Measurements from ENCODE around the gene C10orf95. TPM values are rescaled to one million over a fixed set of nuclear protein-coding genes. Genes with fewer than 3 reads are reported as not detected.
A peak's percentile ranks its signal among the peaks of the same experiment; 100 is the strongest.
"Not testable (repeated sequence)": the region's sequence is repeated elsewhere in the genome, so short reads cannot be mapped to it uniquely, and the experiment has no call there.

C10orf95 gene
- total RNA-seq, 2 experiments from 2014 or later = 0.33 TPM; not detected in 1

- CTCF ChIA-PET = interaction anchor here (0.9 to 3.3 kb wide), 11 partner anchors 11 to 122 kb away, joined by 3 to 22 read pairs (median 4); partner anchors contain the start of genes ACTR1A, C10orf95, CUEDC2 and FBXL15
- DNase-seq = peak; percentile 93
- Mint-ChIP-seq H3K4me3 (peak overlapping the region; percentile 84), H3K4me1 (peaks cover 31% of the 10 kb centered on the region), H3K27ac (peak overlapping the region; percentile 60), H3K27me3 (no peaks in the 10 kb centered on the region), H3K9me3 (no peaks in the 10 kb centered on the region), H3K36me3 (ENCODE audit: low read depth) (no peaks in the 10 kb centered on the region)
- POLR2A ChIA-PET = interaction anchor here (0.8 to 4.2 kb wide), 17 partner anchors 8 to 220 kb away, joined by 3 to 73 read pairs (median 3); partner anchors contain the start of genes C10orf95, CUEDC2, FBXL15 and GBF1
Observed at GRCh38 chr10:102461187-102462054, 10.1 kb upstream of the C10orf95 start.

- H3K27ac Mint-ChIP-seq = peak overlapping the region; percentile 60
- no peaks in the 10 kb centered on the region for H3K36me3 Mint-ChIP-seq (ENCODE audit: low read depth)
- DNase-seq = no peak
- ChIA-PET CTCF (interaction anchor here (0.9 to 3.3 kb wide), 10 partner anchors 10 to 123 kb away, joined by 3 to 22 read pairs (median 4); partner anchors contain the start of genes ACTR1A, C10orf95, CUEDC2 and FBXL15), POLR2A (interaction anchor here (1.0 to 4.2 kb wide), 9 partner anchors 8 to 215 kb away, joined by 3 to 73 read pairs (median 4); partner anchors contain the start of genes C10orf95, CUEDC2, FBXL15 and GBF1)
- no peaks in the 10 kb centered on the region for H3K27me3 Mint-ChIP-seq
- peak overlapping the region; percentile 84 for H3K4me3 Mint-ChIP-seq
- no peaks in the 10 kb centered on the region for H3K9me3 Mint-ChIP-seq
- peaks cover 31% of the 10 kb centered on the region for H3K4me1 Mint-ChIP-seq
Observed at GRCh38 chr10:102460836-102461186, 9.5 kb upstream of the C10orf95 start.

- Mint-ChIP-seq H3K27me3 (no peaks in the 10 kb centered on the region), H3K27ac (no peak overlapping the region), H3K9me3 (no peaks in the 10 kb centered on the region), H3K36me3 (ENCODE audit: low read depth) (peaks cover 6% of the 10 kb centered on the region), H3K4me1 (peaks cover 32% of the 10 kb centered on the region), H3K4me3 (no peak overlapping the region)
- CTCF ChIA-PET = interaction anchor here (0.6 to 0.7 kb wide), 2 partner anchors 10 to 44 kb away, joined by 3 to 5 read pairs; partner anchors contain the start of gene ACTR1A
- DNase-seq = no peak
- POLR2A ChIA-PET = no interaction called here
Observed at GRCh38 chr10:102458656-102459055, 7.3 kb upstream of the C10orf95 start.

GRCh38 chr10:102457591-102458150 is 6.3 kb upstream of the C10orf95 start:
- Mint-ChIP-seq H3K27me3 (no peaks in the 10 kb centered on the region), H3K9me3 (no peaks in the 10 kb centered on the region), H3K4me3 (no peak overlapping the region), H3K36me3 (ENCODE audit: low read depth) (peaks cover 11% of the 10 kb centered on the region), H3K4me1 (peaks cover 37% of the 10 kb centered on the region), H3K27ac (no peak overlapping the region)
- ChIA-PET POLR2A (interaction anchor here (0.7 kb wide), 1 partner anchor 9 kb away, joined by 3 read pairs; no protein-coding TSS in a partner anchor), CTCF (interaction anchor here (1.0 kb wide), 1 partner anchor 226 kb away, joined by 3 read pairs; no protein-coding TSS in a partner anchor)
- no peak for DNase-seq

GRCh38 chr10:102455893-102456471 is 4.6 kb upstream of the C10orf95 start:
- no peak overlapping the region for H3K4me3 Mint-ChIP-seq
- H3K36me3 Mint-ChIP-seq (ENCODE audit: low read depth) = peaks cover 15% of the 10 kb centered on the region
- no peaks in the 10 kb centered on the region for H3K27me3 Mint-ChIP-seq
- H3K27ac Mint-ChIP-seq = no peak overlapping the region
- no peak for DNase-seq
- H3K9me3 Mint-ChIP-seq = no peaks in the 10 kb centered on the region
- POLR2A ChIA-PET = no interaction called here
- CTCF ChIA-PET = no interaction called here
- peaks cover 34% of the 10 kb centered on the region for H3K4me1 Mint-ChIP-seq

- H3K4me3 Mint-ChIP-seq, CTCF ChIA-PET, H3K27me3 Mint-ChIP-seq, H3K27ac Mint-ChIP-seq, DNase-seq, H3K9me3 Mint-ChIP-seq, POLR2A ChIA-PET: not testable (repeated sequence)
- H3K36me3 Mint-ChIP-seq (ENCODE audit: low read depth) = peaks cover 15% of the 10 kb centered on the region
- peaks cover 28% of the 10 kb centered on the region for H3K4me1 Mint-ChIP-seq
Observed at GRCh38 chr10:102454662-102455487, 3.5 kb upstream of the C10orf95 start.

GRCh38 chr10:102453502-102453901 is 2.2 kb upstream of the C10orf95 start:
- no peaks in the 10 kb centered on the region for H3K9me3 Mint-ChIP-seq
- H3K36me3 Mint-ChIP-seq (ENCODE audit: low read depth) = peaks cover 15% of the 10 kb centered on the region
- H3K27ac Mint-ChIP-seq = peak overlapping the region; percentile 49
- POLR2A ChIA-PET = interaction anchor here (0.6 to 6.3 kb wide), 7 partner anchors 8 to 322 kb away, joined by 3 to 79 read pairs (median 32); partner anchors contain the start of genes ACTR1A, CUEDC2, FBXL15 and SUFU
- H3K4me3 Mint-ChIP-seq = no peak overlapping the region
- no peaks in the 10 kb centered on the region for H3K27me3 Mint-ChIP-seq
- DNase-seq = no peak
- peaks cover 37% of the 10 kb centered on the region for H3K4me1 Mint-ChIP-seq
- CTCF ChIA-PET = interaction anchor here (0.7 to 4.2 kb wide), 4 partner anchors 20 to 101 kb away, joined by 4 to 20 read pairs (median 5); partner anchors contain the start of genes CUEDC2 and FBXL15

GRCh38 chr10:102452672-102453340 is 1.5 kb upstream of the C10orf95 start:
- Mint-ChIP-seq H3K36me3 (ENCODE audit: low read depth) (peaks cover 15% of the 10 kb centered on the region), H3K9me3 (no peaks in the 10 kb centered on the region), H3K4me1 (peaks cover 40% of the 10 kb centered on the region), H3K4me3 (peak overlapping the region; percentile 17), H3K27ac (peak overlapping the region; percentile 83), H3K27me3 (no peaks in the 10 kb centered on the region)
- DNase-seq = peak; percentile 76
- ChIA-PET CTCF (interaction anchor here (0.6 to 4.2 kb wide), 10 partner anchors 10 to 190 kb away, joined by 3 to 20 read pairs (median 4); partner anchors contain the start of genes CUEDC2 and FBXL15), POLR2A (interaction anchor here (0.5 to 6.3 kb wide), 10 partner anchors 9 to 339 kb away, joined by 3 to 79 read pairs (median 10); partner anchors contain the start of genes ACTR1A, CUEDC2, FBXL15 and SUFU)

- ChIA-PET POLR2A (interaction anchor here (0.9 to 6.3 kb wide), 27 partner anchors 9 to 742 kb away, joined by 3 to 79 read pairs (median 4); partner anchors contain the start of genes ACTR1A, CUEDC2, ELOVL3 and FBXL15), CTCF (interaction anchor here (0.7 to 4.2 kb wide), 16 partner anchors 10 to 909 kb away, joined by 3 to 22 read pairs (median 6); partner anchors contain the start of genes ACTR1A, CUEDC2 and FBXL15)
- Mint-ChIP-seq H3K27me3 (no peaks in the 10 kb centered on the region), H3K4me1 (peaks cover 43% of the 10 kb centered on the region), H3K27ac (peak overlapping the region; percentile 92), H3K9me3 (no peaks in the 10 kb centered on the region), H3K36me3 (ENCODE audit: low read depth) (peaks cover 15% of the 10 kb centered on the region), H3K4me3 (peak overlapping the region; percentile 95)
- DNase-seq = peak; percentile 92
Observed at GRCh38 chr10:102450374-102451104, 804 bp downstream of the C10orf95 start.

- Mint-ChIP-seq H3K4me1 (peaks cover 43% of the 10 kb centered on the region), H3K9me3 (no peaks in the 10 kb centered on the region), H3K27me3 (no peaks in the 10 kb centered on the region), H3K4me3 (peak overlapping the region; percentile 95), H3K27ac (peak overlapping the region; percentile 92), H3K36me3 (ENCODE audit: low read depth) (peaks cover 14% of the 10 kb centered on the region)
- DNase-seq = no peak
- POLR2A ChIA-PET = interaction anchor here (0.6 to 6.3 kb wide), 24 partner anchors 9 to 742 kb away, joined by 3 to 79 read pairs (median 5); partner anchors contain the start of genes ACTR1A, CUEDC2, ELOVL3 and FBXL15
- CTCF ChIA-PET = interaction anchor here (0.7 to 4.2 kb wide), 12 partner anchors 9 to 908 kb away, joined by 3 to 22 read pairs (median 7); partner anchors contain the start of genes ACTR1A, CUEDC2 and FBXL15
Observed at GRCh38 chr10:102450124-102450373, 1.3 kb downstream of the C10orf95 start.
